Mucosa of descending colon (tissue), 3 donors: ENCODE data around the gene BTBD2. TPM values are rescaled to one million over a fixed set of nuclear protein-coding genes. Genes with fewer than 3 reads are reported as not detected.

Experiments
- ATAC-seq: fragments of 200-7000 bp; cut with Tn5 transposase; one replicate; pipeline ENCODE4 v1.9.1; 2020; ENCODE audit warnings: mild to moderate bottlenecking, moderate library complexity
- DNase-seq, 3 donors: peaks; one replicate each; pipeline ENCODE4 v3.0.0-alpha.2; 2020
- H3K36me3 ChIP-seq: fragments of 200-600 bp; one replicate; pipeline ENCODE4 v1.8.0; 2021; ENCODE audit warnings: low read depth, mild to moderate bottlenecking
- H3K4me1 ChIP-seq: fragments of 200-600 bp; one replicate; pipeline ENCODE4 v1.8.0; 2021; ENCODE audit warnings: low read depth, mild to moderate bottlenecking
- H3K4me3 ChIP-seq: fragments of 200-600 bp; one replicate; pipeline ENCODE4 v1.8.0; 2021; ENCODE audit warnings: mild to moderate bottlenecking
- H3K9me3 ChIP-seq: fragments of 200-600 bp; one replicate; pipeline ENCODE4 v1.8.0; 2021; ENCODE audit warnings: mild to moderate bottlenecking
- CTCF ChIP-seq: fragments of 200-600 bp; IDR thresholded peaks from one replicate; pipeline ENCODE4 v1.8.0; 2022; ENCODE audit warnings: antibody characterized with exemption, mild to moderate bottlenecking
- intact Hi-C, 2 donors: fragments of 100-400 bp; cut with DNase I in 1 of 2; cut with micrococcal nuclease in 1 of 2; formaldehyde crosslinking; loops; one replicate each; pipeline versions ENCODE4 v1.11.0 to v1.11.1; 2022; cut with DNase I, micrococcal nuclease
- total RNA-seq, 3 donors: library from RNA; stranded (reverse); fragmentation: NEBNext Ultra II Directional in 2 of 3; extraction: Animal tissue kit (Norgen Biotek cat#: 25700) in 2 of 3; gene quantifications; one replicate each; pipeline versions ENCODE4 v1.2.1 to v1.2.4, GENCODE V29; 2021 to 2023
- donor health status: DM: no; HTN: no; CAD: no; lungs with moderate emphysema.
- donor health status: DM: no; HTN: no; CAD: no.
- donor health status: DM: no; HTN: yes; CAD: no.

The BTBD2 gene
- total RNA-seq, 3 donors from 2014 or later, result 66.0 to 82.3 (median 71.5) TPM

- DNase-seq (peak in 1 of 3 donors; percentile 60), ATAC-seq (no peak)
- peaks cover 43% of the 10 kb centered on the region for H3K4me1 ChIP-seq
- no peak for TF ChIP-seq CTCF
- intact Hi-C loops, result no loop called here
- no peak overlapping the region for H3K4me3 ChIP-seq
- H3K36me3 ChIP-seq, result no peaks in the 10 kb centered on the region
- no peaks in the 10 kb centered on the region for H3K9me3 ChIP-seq
Measured at GRCh38 chr19:2062389-2062729, 46.8 kb upstream of the BTBD2 start.

- Histone ChIP-seq H3K4me3 (peak overlapping the region; percentile 54), H3K36me3 (no peaks in the 10 kb centered on the region), H3K9me3 (no peaks in the 10 kb centered on the region), H3K4me1 (peaks cover 46% of the 10 kb centered on the region)
- DNase-seq (peak; percentile 99 to 100 (median 100)), ATAC-seq (peak; percentile 81)
- TF ChIP-seq CTCF, result no peak
- intact Hi-C loops, result no loop called here
Measured at GRCh38 chr19:2061495-2062388, 46.2 kb upstream of the BTBD2 start.

- peak overlapping the region; percentile 54 for H3K4me3 ChIP-seq
- no peak for TF ChIP-seq CTCF
- DNase-seq (peak in 2 of 3 donors; percentile 78 to 88), ATAC-seq (peak; percentile 63)
- no peaks in the 10 kb centered on the region for H3K36me3 ChIP-seq
- peaks cover 46% of the 10 kb centered on the region for H3K4me1 ChIP-seq
- H3K9me3 ChIP-seq, result no peaks in the 10 kb centered on the region
- intact Hi-C loops, result no loop called here
Measured at GRCh38 chr19:2060884-2061494, 45.5 kb upstream of the BTBD2 start.

- no peak for TF ChIP-seq CTCF
- intact Hi-C loops, result no loop called here
- H3K36me3 ChIP-seq, result no peaks in the 10 kb centered on the region
- H3K9me3 ChIP-seq, result no peaks in the 10 kb centered on the region
- no peak overlapping the region for H3K4me3 ChIP-seq
- peaks cover 55% of the 10 kb centered on the region for H3K4me1 ChIP-seq
- ATAC-seq (peak; percentile 69), DNase-seq (peak; percentile 88 to 91 (median 89))
Measured at GRCh38 chr19:2059422-2060201, 44.1 kb upstream of the BTBD2 start.

GRCh38 chr19:2058570-2059421 lies 43.3 kb upstream of the BTBD2 start:
- Histone ChIP-seq H3K36me3 (no peaks in the 10 kb centered on the region), H3K4me3 (no peak overlapping the region), H3K4me1 (peaks cover 58% of the 10 kb centered on the region), H3K9me3 (no peaks in the 10 kb centered on the region)
- intact Hi-C loops, result no loop called here
- ATAC-seq, result no peak
- no peak for TF ChIP-seq CTCF
- no peak for DNase-seq
